Measurements from ENCODE around the gene GPANK1.

GPANK1 gene

DNA sequence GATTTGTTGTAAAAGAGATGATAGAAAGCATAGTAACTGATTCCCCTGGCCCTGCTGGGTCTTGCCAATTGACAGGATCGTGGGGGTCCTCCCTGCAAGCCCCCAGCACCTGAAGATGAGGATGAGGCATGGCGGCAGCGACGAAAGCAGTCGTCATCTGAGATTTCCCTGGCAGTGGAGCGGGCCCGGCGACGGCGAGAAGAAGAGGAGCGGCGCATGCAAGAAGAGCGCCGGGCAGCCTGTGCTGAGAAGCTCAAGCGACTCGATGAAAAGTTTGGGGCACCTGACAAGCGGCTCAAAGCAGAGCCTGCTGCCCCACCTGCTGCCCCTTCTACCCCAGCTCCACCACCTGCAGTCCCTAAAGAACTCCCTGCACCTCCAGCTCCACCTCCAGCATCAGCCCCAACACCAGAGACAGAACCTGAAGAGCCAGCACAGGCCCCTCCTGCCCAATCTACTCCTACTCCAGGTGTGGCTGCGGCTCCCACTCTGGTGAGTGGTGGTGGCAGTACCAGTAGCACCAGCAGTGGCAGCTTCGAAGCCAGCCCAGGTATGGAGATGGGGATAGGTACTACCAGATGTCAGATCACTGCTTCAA, 37.0 kb downstream of the GPANK1 start:
- H3K4me2 ChIP-seq (ENCODE audit: low read depth, low read length, poor library complexity, severe bottlenecking): no peak overlapping the region
- H3K9ac ChIP-seq (ENCODE audit: low read length): no peak overlapping the region
- no peaks in the 10 kb centered on the region for H3K27me3 ChIP-seq (ENCODE audit: low read length)
- no peak overlapping the region for H3K4me3 ChIP-seq (ENCODE audit: insufficient read depth, low read length, poor library complexity, severe bottlenecking)
- H3K79me2 ChIP-seq (ENCODE audit: insufficient read depth, low read length): peaks cover 43% of the 10 kb centered on the region
- H3K27ac ChIP-seq (ENCODE audit: low read depth, low read length): no peak overlapping the region
- H3K9me2 ChIP-seq (replicated peaks; ENCODE audit: insufficient read depth, low read length): no peaks in the 10 kb centered on the region
- H3K36me3 ChIP-seq (ENCODE audit: low read length): peaks cover 74% of the 10 kb centered on the region
- H4K20me1 ChIP-seq (ENCODE audit: low read depth, low read length): peaks cover 8% of the 10 kb centered on the region; the same call in 1 of the 2 replicates
- TF ChIP-seq, protein P1, sequence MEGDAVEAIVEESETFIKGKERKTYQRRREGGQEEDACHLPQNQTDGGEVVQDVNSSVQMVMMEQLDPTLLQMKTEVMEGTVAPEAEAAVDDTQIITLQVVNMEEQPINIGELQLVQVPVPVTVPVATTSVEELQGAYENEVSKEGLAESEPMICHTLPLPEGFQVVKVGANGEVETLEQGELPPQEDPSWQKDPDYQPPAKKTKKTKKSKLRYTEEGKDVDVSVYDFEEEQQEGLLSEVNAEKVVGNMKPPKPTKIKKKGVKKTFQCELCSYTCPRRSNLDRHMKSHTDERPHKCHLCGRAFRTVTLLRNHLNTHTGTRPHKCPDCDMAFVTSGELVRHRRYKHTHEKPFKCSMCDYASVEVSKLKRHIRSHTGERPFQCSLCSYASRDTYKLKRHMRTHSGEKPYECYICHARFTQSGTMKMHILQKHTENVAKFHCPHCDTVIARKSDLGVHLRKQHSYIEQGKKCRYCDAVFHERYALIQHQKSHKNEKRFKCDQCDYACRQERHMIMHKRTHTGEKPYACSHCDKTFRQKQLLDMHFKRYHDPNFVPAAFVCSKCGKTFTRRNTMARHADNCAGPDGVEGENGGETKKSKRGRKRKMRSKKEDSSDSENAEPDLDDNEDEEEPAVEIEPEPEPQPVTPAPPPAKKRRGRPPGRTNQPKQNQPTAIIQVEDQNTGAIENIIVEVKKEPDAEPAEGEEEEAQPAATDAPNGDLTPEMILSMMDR (IDR thresholded peaks at IDR 0.05; ENCODE audit: insufficient read depth, low read length, poor library complexity, severe bottlenecking): no peak
- TF ChIP-seq EZH2phosphoT487 (conservative IDR thresholded peaks at IDR 0.05; ENCODE audit: low read length): no peak
- no peaks in the 10 kb centered on the region for H3K9me3 ChIP-seq (ENCODE audit: insufficient read depth, low read length)
- H3F3A ChIP-seq (ENCODE audit: insufficient read depth): peaks cover 5% of the 10 kb centered on the region; the same call in 1 of the 2 replicates
- no peak overlapping the region for H2AFZ ChIP-seq (ENCODE audit: low read depth, low read length, severe bottlenecking)

DNA sequence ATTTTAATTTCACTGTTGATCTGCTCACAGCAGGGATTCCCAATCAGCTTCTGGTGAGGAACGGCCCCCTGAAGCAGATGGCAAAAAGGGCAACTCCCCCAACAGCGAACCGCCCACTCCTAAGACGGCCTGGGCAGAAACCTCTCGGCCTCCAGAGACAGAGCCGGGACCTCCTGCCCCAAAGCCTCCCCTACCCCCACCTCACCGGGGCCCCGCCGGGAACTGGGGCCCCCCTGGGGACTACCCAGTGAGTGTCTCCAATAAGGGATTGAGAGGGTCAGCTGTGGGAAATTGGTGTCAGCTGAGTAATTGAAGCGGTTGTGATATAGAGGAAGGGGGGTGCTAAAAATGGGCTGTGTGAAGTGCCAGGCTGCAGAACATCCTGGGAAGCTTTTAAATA, 37.8 kb downstream of the GPANK1 start:
- no peaks in the 10 kb centered on the region for H3K9me3 ChIP-seq (ENCODE audit: insufficient read depth, low read length)
- no peak overlapping the region for H3K4me3 ChIP-seq (ENCODE audit: insufficient read depth, low read length, poor library complexity, severe bottlenecking)
- H3K9me2 ChIP-seq (replicated peaks; ENCODE audit: insufficient read depth, low read length): no peaks in the 10 kb centered on the region
- peaks cover 75% of the 10 kb centered on the region for H3K36me3 ChIP-seq (ENCODE audit: low read length)
- peaks cover 48% of the 10 kb centered on the region for H3K79me2 ChIP-seq (ENCODE audit: insufficient read depth, low read length)
- H2AFZ ChIP-seq (ENCODE audit: low read depth, low read length, severe bottlenecking): no peak overlapping the region
- peaks cover 16% of the 10 kb centered on the region; the same call in 1 of the 2 replicates for H4K20me1 ChIP-seq (ENCODE audit: low read depth, low read length)
- TF ChIP-seq, protein P1 (IDR thresholded peaks at IDR 0.05; ENCODE audit: insufficient read depth, low read length, poor library complexity, severe bottlenecking): no peak
- no peak for TF ChIP-seq EZH2phosphoT487 (conservative IDR thresholded peaks at IDR 0.05; ENCODE audit: low read length)
- no peak overlapping the region for H3K27ac ChIP-seq (ENCODE audit: low read depth, low read length)
- H3K27me3 ChIP-seq (ENCODE audit: low read length): no peaks in the 10 kb centered on the region
- no peak overlapping the region for H3K9ac ChIP-seq (ENCODE audit: low read length)
- no peak overlapping the region for H3K4me2 ChIP-seq (ENCODE audit: low read depth, low read length, poor library complexity, severe bottlenecking)
- peaks cover 7% of the 10 kb centered on the region; the same call in 1 of the 2 replicates for H3F3A ChIP-seq (ENCODE audit: insufficient read depth)

DNA sequence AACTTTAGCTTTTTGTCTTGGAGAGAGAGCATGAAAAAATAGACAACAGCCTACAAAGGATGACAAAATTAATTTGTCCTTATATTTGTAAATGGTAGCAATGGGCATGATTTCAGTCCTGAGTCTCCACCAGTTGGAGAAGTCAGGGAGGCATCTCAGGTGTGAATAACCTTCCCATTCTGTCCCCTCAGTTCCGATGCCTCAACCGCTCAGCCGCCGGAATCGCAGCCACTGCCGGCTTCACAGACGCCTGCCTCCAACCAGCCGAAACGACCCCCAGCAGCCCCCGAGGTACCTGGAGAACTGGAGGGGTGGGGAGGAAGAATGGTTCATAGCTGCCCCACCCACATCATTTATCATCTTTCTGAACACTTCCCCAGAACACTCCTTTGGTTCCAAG, 40.7 kb downstream of the GPANK1 start:
- Histone ChIP-seq H3K9ac (ENCODE audit: low read length) (no peak overlapping the region), H3K4me3 (ENCODE audit: insufficient read depth, low read length, poor library complexity, severe bottlenecking) (no peak overlapping the region), H4K20me1 (ENCODE audit: low read depth, low read length) (peaks cover 16% of the 10 kb centered on the region; the same call in 1 of the 2 replicates), H3K27me3 (ENCODE audit: low read length) (no peaks in the 10 kb centered on the region), H3K4me2 (ENCODE audit: low read depth, low read length, poor library complexity, severe bottlenecking) (no peak overlapping the region), H3K9me3 (ENCODE audit: insufficient read depth, low read length) (no peaks in the 10 kb centered on the region), H3K9me2 (replicated peaks; ENCODE audit: insufficient read depth, low read length) (no peaks in the 10 kb centered on the region), H3K27ac (ENCODE audit: low read depth, low read length) (no peak overlapping the region), H3K79me2 (ENCODE audit: insufficient read depth, low read length) (peaks cover 61% of the 10 kb centered on the region), H2AFZ (ENCODE audit: low read depth, low read length, severe bottlenecking) (no peak overlapping the region), H3F3A (ENCODE audit: insufficient read depth) (peaks cover 19% of the 10 kb centered on the region), H3K36me3 (ENCODE audit: low read length) (peaks cover 67% of the 10 kb centered on the region)
- TF ChIP-seq, protein P1 (IDR thresholded peaks at IDR 0.05; ENCODE audit: insufficient read depth, low read length, poor library complexity, severe bottlenecking): no peak
- no peak for TF ChIP-seq EZH2phosphoT487 (conservative IDR thresholded peaks at IDR 0.05; ENCODE audit: low read length)
